Loucy (cell line): ENCODE measurements around the gene TET3.

Experiments
- H2AFZ ChIP-seq: fragments of 200-600 bp; sonication (generic); 2 replicates; pipeline ENCODE4 v1.6.0; 2016; ENCODE audit warnings: antibody characterized with exemption, mild to moderate bottlenecking, low read length, moderate library complexity
- H3F3A ChIP-seq: fragments of 200-600 bp; 2 replicates; pipeline ENCODE4 v1.6.0; 2016; ENCODE audit warnings: antibody characterized with exemption, low read depth, mild to moderate bottlenecking
- H3K27me3 ChIP-seq: fragments of 200-600 bp; sonication (generic); 2 replicates; pipeline ENCODE4 v1.6.1; 2014; ENCODE audit warnings: low read length, mild to moderate bottlenecking; ENCODE audit not compliant: insufficient read depth, poor library complexity, severe bottlenecking
- H3K36me3 ChIP-seq: fragments of 200-600 bp; sonication (generic); 2 replicates; pipeline ENCODE4 v1.6.1; 2016; ENCODE audit warnings: low read length; ENCODE audit not compliant: insufficient read depth
- H3K4me1 ChIP-seq: fragments of 200-600 bp; sonication (generic); 2 replicates; pipeline ENCODE4 v1.5.1; 2014; ENCODE audit warnings: low read length, mild to moderate bottlenecking; ENCODE audit not compliant: insufficient read depth, poor library complexity, severe bottlenecking
- H3K4me2 ChIP-seq: fragments of 200-600 bp; sonication (generic); 2 replicates; pipeline ENCODE4 v1.6.0; 2014; ENCODE audit warnings: antibody characterized with exemption, low read length, low read depth, mild to moderate bottlenecking; ENCODE audit not compliant: poor library complexity, severe bottlenecking
- H3K4me3 ChIP-seq: fragments of 200-600 bp; sonication (generic); 2 replicates; pipeline ENCODE4 v1.5.1; 2014; ENCODE audit warnings: low read length, mild to moderate bottlenecking, mixed read lengths; ENCODE audit not compliant: poor library complexity, severe bottlenecking
- H3K79me2 ChIP-seq: fragments of 200-600 bp; sonication (generic); 2 replicates; pipeline ENCODE4 v1.6.1; 2014; ENCODE audit warnings: low read length; ENCODE audit not compliant: insufficient read depth
- H3K9ac ChIP-seq: fragments of 200-600 bp; sonication (generic); 2 replicates; pipeline ENCODE4 v1.6.0; 2014; ENCODE audit warnings: mild to moderate bottlenecking, low read depth, low read length, moderate library complexity; ENCODE audit not compliant: poor library complexity, severe bottlenecking
- H3K9me2 ChIP-seq: fragments of 200-600 bp; sonication (generic); replicated peaks from 2 replicates; pipeline ENCODE4 v1.6.1; 2016; ENCODE audit warnings: low read depth, low read length, mixed read lengths
- H3K9me3 ChIP-seq: fragments of 200-600 bp; sonication (generic); 2 replicates; pipeline ENCODE4 v1.6.1; 2014; ENCODE audit warnings: mild to moderate bottlenecking, antibody characterized with exemption, low read length, low read depth; ENCODE audit not compliant: insufficient read depth
- H4K20me1 ChIP-seq: fragments of 200-600 bp; sonication (generic); 2 replicates; pipeline ENCODE4 v1.6.0; 2014; ENCODE audit warnings: antibody characterized with exemption, low read length, mild to moderate bottlenecking; ENCODE audit not compliant: insufficient read depth, poor library complexity, severe bottlenecking
- EZH2phosphoT487 ChIP-seq: fragments of 200-600 bp; IDR thresholded peaks from 2 replicates; pipeline ENCODE4 v1.6.1; 2018; ENCODE audit warnings: antibody characterized with exemption, mild to moderate bottlenecking, moderate library complexity, borderline replicate concordance
- TF ChIP-seq, protein P1 (sequence below): fragments of 200-600 bp; sonication (generic); conservative IDR thresholded peaks from 2 replicates; pipeline ENCODE4 v1.5.1; 2014; ENCODE audit warnings: mild to moderate bottlenecking, antibody characterized with exemption, low read length

TET3 gene

DNA sequence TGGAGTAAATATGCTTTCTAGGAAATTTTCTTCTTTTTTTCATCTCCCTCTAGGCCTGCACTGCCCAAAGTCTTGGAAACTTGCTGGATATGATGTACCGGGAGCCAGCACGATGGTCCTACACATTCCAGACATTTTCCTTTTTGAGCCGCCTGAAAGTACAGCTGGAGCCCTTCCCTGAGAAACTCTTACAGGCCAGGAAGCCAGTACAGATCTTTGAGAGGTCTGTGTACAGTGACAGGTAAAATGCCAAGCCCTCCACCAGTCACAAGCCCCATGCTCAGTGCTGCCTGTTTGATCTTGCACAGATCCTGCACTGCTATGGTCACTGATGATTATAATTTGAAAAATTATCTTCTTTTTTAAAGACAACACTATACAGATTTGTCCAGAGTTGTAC lies 38.0 kb upstream of the TET3 start:
- H3K36me3 ChIP-seq = peaks cover 68% of the 10 kb centered on the region; the same call in 1 of the 2 replicates
- no peaks in the 10 kb centered on the region for H3K27me3 ChIP-seq
- no peaks in the 10 kb centered on the region for H3K9me2 ChIP-seq
- no peak overlapping the region for H3K4me2 ChIP-seq
- H3K9me3 ChIP-seq = no peaks in the 10 kb centered on the region
- H3K9ac ChIP-seq = no peak overlapping the region
- no peaks in the 10 kb centered on the region for H3F3A ChIP-seq
- peaks cover 25% of the 10 kb centered on the region for H4K20me1 ChIP-seq
- TF ChIP-seq EZH2phosphoT487 = no peak
- TF ChIP-seq, protein P1, sequence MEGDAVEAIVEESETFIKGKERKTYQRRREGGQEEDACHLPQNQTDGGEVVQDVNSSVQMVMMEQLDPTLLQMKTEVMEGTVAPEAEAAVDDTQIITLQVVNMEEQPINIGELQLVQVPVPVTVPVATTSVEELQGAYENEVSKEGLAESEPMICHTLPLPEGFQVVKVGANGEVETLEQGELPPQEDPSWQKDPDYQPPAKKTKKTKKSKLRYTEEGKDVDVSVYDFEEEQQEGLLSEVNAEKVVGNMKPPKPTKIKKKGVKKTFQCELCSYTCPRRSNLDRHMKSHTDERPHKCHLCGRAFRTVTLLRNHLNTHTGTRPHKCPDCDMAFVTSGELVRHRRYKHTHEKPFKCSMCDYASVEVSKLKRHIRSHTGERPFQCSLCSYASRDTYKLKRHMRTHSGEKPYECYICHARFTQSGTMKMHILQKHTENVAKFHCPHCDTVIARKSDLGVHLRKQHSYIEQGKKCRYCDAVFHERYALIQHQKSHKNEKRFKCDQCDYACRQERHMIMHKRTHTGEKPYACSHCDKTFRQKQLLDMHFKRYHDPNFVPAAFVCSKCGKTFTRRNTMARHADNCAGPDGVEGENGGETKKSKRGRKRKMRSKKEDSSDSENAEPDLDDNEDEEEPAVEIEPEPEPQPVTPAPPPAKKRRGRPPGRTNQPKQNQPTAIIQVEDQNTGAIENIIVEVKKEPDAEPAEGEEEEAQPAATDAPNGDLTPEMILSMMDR = no peak
- H3K79me2 ChIP-seq = peaks cover 20% of the 10 kb centered on the region
- H3K4me1 ChIP-seq = no peaks in the 10 kb centered on the region
- H3K4me3 ChIP-seq = no peak overlapping the region
- H2AFZ ChIP-seq = no peak overlapping the region

DNA sequence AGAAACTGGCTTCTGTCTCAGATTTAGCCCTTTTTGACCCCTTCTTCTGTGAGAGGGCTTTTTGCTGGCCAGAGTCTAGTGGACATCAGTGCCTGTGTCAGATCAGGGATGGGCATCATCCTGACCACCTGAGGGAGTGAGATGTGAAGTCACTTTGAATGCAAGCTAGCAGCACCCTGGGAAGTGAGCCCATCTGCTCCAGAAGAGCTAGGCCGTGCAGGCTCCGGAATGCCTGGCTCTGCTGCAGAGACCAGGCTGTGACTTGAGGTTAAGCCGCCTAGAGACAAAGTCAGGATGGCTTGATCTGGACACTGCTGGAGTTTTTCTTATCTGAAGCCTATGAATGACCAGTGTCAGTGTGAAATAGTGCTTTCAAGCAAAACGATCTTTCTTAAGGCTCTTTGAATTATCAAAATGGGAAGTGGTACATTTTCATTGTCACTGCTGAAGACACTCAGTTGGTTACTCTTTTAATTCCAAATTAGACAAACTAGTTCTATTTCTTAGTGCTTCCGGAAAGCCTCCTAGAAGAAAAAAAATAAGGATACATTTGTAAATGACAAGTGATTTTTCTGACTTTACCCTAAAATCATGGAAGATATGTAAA lies 37.2 kb upstream of the TET3 start:
- H3F3A ChIP-seq = no peaks in the 10 kb centered on the region
- no peak overlapping the region for H3K9ac ChIP-seq
- TF ChIP-seq EZH2phosphoT487 = no peak
- TF ChIP-seq, protein P1 = no peak
- H3K79me2 ChIP-seq = peaks cover 20% of the 10 kb centered on the region
- H3K4me2 ChIP-seq = no peak overlapping the region
- H4K20me1 ChIP-seq = peaks cover 23% of the 10 kb centered on the region
- no peak overlapping the region for H2AFZ ChIP-seq
- no peaks in the 10 kb centered on the region for H3K27me3 ChIP-seq
- H3K36me3 ChIP-seq = peaks cover 76% of the 10 kb centered on the region; the same call in 1 of the 2 replicates
- no peaks in the 10 kb centered on the region for H3K9me3 ChIP-seq
- no peak overlapping the region for H3K4me3 ChIP-seq
- no peaks in the 10 kb centered on the region for H3K9me2 ChIP-seq
- H3K4me1 ChIP-seq = no peaks in the 10 kb centered on the region

DNA sequence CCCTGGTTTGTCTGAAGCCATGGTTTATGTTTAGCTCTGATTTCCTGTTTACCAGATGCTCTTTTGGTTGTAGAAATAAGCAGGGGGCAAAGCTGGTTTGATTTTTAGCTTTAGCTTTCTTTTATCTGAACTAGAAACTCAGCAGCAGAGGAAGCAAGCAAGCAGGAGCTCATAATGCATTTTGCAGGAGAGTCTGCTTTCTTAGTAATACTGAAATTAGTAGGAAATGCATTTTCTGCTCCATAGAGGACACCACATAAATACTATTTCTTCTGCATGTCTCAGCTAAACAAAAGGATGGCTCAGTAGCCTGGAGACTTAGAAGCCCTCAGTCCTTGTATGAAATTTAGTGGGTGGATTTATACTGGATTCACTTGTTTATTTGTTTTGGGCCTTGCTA lies 34.9 kb upstream of the TET3 start:
- Histone ChIP-seq H3K79me2 (peaks cover 6% of the 10 kb centered on the region), H3K9ac (no peak overlapping the region)

More for the DNA sequence above, 34.9 kb upstream of the TET3 start:
- Histone ChIP-seq H3K4me1 (no peaks in the 10 kb centered on the region), H3K9me3 (no peaks in the 10 kb centered on the region), H3K4me2 (no peak overlapping the region), H3K27me3 (no peaks in the 10 kb centered on the region), H3K36me3 (peaks cover 84% of the 10 kb centered on the region; the same call in 1 of the 2 replicates), H4K20me1 (peaks cover 5% of the 10 kb centered on the region), H3F3A (no peaks in the 10 kb centered on the region), H3K4me3 (no peak overlapping the region), H3K9me2 (no peaks in the 10 kb centered on the region), H2AFZ (no peak overlapping the region)
- TF ChIP-seq, protein P1 = no peak
- no peak for TF ChIP-seq EZH2phosphoT487
